CD1c-positive myeloid dendritic cell (primary cell): ENCODE results near the gene KRTAP4-6.
"Not testable (repeated sequence)": the region's sequence is repeated elsewhere in the genome, so short reads cannot be mapped to it uniquely, and the experiment has no call there.

Experiments
- DNase-seq: peaks from one replicate; pipeline ENCODE4 v3.0.0-alpha.2; 2016; ENCODE audit errors: extremely low spot score

The KRTAP4-6 gene

DNA sequence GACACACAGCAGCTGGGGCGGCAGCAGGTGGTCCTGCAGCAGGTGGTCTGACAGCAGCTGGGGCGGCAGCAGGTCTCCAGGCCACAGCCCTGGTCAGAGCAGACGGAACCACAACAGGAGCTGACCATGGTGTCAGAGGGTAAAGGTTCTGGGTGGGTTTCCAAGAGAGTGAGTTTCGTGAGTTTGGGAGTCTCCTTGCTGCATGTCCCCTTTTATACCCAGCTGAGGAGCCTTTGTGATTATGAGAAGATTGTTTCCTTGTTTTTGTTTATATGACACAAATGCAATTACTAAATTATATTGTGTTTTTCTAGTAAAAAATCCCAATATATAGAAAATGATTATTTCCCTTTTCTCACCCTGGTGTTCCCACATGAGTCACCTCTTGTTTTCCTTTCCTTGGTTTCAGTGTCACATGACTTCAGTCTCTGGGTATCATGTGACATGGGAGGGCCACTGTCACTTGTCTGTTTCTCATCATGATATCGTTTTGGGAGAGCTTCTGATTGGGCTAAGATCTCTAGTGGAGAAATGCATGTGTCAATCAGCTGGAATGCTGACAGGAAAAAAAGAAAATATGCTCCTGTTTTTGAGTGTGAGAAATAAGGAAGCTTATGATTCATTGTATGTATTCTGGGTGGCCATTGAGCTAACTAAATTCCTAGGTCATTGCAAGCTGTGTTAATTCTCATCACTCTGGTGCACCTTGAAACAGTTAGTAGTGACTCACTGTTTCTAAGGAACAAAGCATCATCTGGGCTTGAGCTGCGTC, at the start of gene KRTAP4-6:
Gene KRTAP4-6, minus strand, starts transcription at position 185 of the 772 bp plus-strand sequence. Its CDS starts 57 bp downstream, at position 128.
- peak; percentile 20 for DNase-seq

DNA sequence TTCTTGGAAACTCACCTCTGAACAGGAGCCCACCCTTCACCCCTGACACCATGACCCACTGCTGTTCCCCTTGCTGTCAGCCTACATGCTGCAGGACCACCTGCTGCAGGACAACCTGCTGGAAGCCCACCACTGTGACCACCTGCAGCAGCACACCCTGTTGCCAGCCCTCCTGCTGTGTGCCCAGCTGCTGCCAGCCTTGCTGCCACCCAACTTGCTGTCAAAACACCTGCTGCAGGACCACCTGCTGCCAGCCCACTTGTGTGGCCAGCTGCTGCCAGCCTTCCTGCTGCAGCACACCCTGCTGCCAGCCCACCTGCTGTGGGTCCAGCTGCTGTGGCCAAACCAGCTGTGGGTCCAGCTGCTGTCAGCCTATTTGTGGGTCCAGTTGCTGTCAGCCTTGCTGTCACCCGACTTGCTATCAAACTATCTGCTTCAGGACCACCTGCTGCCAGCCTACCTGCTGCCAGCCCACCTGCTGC, 49.5 kb upstream of the KRTAP4-6 start, which contains the start of gene KRTAP9-1:
Gene KRTAP9-1, plus strand, starts transcription at position 51 of the 482 bp plus-strand sequence. Its CDS starts 0 bp downstream, at position 51.
- not testable (repeated sequence) for DNase-seq

DNA sequence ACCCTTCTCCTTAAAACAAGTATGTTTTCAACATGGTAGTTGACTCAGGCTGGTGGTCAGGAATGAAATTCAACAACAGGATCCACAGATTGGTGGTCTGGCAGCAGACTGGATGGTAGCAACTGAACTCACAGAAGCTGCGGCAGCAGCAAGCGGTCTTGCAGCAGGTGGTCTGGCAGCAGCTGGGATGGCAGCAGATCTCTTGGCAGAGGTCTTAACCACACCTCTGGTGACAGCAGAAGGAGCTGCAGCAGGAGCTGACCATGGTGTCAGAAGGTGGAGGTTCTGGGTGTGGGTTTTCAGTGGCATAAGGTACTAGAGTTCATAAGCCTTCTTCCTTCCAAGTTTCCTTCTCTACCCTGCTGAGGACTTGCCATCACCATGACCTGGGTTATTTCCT, 46.5 kb upstream of the KRTAP4-6 start:
- DNase-seq = no peak

DNA sequence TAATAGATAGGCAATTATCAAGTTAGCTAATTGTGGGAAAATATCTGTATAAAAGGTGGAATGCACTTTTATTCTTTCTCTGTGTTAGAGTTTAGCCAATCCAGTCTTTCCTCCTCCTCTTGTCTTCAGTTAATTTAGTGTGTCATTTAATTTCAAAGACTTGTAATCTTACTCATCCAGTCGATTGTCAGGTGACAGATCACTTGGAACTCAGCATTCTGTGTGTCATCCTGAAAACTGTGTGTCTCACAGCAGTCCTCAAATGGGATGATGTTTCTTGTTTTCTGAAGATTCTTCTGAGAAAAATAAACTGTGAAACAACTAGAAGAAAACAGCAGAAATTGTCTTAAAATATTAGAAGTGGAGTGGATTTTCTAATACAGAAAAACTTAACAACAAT, 44.7 kb upstream of the KRTAP4-6 start:
- DNase-seq = no peak

DNA sequence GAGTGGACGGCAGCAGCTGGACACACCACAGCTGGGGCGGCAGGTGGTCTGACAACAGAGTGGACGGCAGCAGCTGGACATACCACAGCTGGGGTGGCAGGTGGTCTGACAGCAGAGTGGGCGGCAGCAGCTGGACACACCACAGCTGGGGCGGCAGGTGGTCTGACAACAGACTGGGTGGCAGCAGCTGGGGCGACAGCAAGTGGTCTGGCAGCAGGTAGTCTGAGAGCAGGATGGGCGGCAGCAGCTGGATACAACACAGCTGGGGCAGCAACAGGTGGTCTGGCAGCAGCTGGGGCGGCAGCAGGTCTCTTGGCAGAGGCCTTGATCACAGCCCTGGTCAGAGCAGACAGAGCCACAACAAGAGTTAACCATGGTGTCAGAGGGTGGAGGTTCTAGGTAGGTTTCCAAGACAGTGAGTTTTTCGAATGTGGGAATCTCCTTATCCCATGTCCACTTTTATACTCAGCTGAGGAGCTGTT, 44.2 kb upstream of the KRTAP4-6 start, which contains the start of gene KRTAP4-1:
Gene KRTAP4-1, minus strand, starts transcription at position 432 of the 482 bp plus-strand sequence. Its CDS starts 57 bp downstream, at position 375.
- no peak for DNase-seq

DNA sequence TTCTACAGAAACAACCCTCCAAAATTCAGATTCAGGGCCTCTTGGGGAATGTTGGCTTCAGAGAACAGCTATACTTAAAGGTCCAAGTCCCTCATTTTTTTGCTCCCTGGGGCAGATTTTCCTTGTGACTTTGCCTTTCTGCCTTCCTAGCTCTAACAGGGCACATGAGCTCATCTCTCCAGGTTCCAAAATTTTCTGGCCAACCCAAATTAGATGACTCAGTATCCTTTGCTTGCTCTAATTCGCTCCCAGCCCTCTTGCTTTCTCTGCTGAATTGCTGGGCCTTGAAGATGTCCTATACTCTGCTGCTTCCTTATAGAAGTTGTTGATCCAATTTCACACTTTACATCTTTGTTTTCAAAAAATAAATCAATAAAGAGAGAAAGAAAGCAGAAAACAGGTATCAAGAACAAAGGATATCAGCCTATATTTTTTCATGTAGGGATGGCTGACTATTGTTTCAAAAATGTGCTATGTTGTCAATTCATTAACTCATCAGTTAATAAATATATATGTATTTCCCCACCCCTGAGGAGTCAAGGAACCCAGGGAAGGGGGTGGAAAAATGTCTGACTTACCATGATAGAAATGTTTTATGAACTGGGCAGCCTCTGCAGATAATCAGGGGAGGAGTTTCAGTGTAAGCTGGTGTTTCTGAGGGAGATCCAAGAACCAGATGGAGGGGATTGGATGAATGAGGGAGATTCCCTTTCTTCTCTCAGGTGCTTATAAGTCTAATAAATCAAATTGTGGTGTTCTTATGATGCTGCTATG, 38.7 kb upstream of the KRTAP4-6 start:
- no peak for DNase-seq

DNA sequence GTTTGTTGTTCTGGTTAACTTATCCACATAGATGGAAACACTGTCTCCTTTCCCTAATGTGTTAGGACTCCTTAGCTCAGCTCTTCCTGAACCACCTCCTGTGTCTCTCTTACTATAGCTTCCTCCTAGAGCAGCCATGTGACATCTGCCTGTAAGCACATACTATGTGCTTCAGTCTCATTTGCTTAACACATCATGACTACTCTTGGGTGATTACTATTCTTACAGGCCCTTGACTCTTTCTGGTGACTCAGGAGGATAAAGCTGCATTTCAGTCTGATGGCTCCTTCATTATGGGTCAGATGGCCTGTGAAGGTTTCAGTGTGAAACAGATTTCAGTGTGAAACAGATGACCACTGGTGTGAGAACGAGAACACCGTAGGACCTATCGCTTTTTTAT, 38.0 kb upstream of the KRTAP4-6 start:
- peak; percentile 59 for DNase-seq

DNA sequence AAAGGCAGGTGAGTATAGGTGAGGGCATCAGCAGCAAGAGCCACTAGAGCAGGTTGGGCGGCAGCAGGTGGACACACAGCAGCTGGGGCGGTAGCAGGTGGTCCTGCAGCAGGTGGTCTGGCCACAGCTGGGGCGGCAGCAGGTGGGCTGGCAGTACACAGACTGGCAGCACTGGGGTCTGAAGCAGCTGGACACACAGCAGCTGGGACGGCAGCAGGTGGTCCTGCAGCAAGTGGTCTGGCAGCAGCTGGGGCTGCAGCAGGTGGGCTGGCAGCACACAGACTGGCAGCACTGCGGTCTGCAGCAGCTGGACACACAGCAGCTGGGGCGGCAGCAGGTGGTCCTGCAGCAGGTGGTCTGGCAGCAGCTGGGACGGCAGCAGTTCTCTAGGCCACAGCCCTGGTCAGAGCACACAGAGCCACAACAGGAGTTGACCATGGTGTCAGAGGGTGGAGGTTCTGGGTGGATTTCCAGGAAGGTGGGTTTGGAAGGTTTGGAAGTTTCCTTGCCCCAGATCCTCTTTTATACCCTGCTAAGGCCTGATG, 37.5 kb upstream of the KRTAP4-6 start, which contains the start of gene KRTAP4-2:
Gene KRTAP4-2, minus strand, starts transcription at position 495 of the 545 bp plus-strand sequence. Its CDS starts 57 bp downstream, at position 438.
- DNase-seq = no peak

DNA sequence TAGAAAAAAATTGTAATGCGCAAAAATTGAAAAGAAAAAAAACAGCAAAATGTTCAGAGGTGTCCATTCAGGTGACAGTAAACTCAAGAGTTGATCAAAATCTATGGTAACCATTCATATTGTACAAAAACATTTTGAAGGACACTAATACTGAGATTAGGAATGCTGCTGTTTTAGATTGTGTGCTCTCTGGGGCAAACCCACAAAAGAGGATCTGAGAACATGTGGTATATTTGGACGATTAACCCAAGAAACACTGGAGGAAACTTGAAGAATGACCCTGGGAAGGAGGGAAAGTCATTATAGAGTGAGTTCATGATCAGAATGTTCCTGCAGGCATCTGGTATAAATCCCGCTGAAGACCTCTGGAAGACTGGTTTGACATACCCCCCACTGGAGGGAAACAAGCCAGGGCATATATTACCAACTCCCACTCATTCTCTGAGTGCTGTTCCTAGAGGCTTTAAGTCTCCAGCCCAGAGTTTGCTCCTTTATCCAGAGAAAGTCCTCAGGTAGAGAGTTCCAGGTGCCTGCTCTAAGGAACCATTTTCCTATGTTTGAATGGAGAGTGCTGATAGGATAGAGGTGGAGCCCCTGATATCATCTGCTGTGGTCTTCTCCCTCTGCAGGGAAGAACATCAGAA, 36.5 kb upstream of the KRTAP4-6 start:
- peak; percentile 74 for DNase-seq

DNA sequence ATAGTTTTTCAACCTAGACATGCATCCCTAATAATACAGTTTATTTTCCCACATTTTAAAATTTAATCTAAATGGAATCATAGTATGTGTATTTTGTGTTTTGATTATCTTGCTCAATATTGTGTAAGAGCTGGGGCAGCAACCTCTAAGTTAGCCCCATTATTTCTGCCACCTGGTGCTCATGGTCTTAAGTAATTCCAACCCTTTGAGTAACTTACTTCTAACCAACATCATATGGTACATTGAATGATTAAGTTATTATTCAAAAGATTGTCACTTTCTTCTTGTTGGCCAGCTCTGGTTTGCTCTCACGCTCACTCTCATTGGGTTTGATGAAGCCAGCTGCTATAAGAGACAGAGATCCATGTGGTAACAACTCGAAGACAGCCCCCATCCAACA, 31.5 kb upstream of the KRTAP4-6 start:
- no peak for DNase-seq

DNA sequence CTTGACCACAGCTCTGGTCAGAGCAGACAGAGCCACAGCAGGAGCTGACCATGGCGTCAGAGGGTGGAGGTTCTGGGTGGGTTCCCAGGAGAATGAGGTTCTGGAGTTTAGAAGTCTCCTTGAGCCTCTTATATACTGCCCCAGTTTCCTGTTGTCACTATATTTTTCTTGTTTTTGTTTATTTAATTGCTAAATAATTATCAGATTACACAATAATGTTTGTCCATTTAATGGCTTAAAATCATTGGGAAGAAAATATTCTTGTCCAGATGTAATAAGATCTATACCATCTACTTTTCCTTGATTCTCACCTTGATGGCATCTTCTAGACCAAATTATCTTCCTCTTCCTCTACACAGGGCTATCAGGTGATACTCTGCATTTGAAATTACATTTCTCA, 27.8 kb upstream of the KRTAP4-6 start, which contains the start of gene KRTAP4-3:
Gene KRTAP4-3, minus strand, starts transcription at position 101 of the 400 bp plus-strand sequence. Its CDS starts 49 bp downstream, at position 52.
- no peak for DNase-seq

DNA sequence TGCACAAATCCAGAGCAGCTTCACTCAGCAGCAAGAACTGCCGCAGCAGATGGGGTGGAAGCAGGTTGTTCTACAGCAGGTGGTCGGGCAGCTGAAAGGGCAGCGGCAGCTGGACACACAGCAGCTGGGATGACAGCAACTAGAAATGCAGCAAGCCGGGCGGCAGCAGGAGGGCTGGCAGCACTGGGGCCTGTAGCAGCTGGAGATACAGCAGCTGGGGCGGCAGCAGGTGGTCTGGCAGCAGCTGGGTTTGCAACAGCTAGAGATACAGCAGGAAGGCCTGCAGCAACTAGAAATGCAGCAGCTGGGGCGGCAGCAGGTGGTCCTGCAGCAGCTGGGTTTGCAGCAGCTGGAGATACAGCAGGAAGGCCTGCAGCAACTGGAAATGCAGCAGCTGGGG, 27.2 kb upstream of the KRTAP4-6 start:
- no peak for DNase-seq

DNA sequence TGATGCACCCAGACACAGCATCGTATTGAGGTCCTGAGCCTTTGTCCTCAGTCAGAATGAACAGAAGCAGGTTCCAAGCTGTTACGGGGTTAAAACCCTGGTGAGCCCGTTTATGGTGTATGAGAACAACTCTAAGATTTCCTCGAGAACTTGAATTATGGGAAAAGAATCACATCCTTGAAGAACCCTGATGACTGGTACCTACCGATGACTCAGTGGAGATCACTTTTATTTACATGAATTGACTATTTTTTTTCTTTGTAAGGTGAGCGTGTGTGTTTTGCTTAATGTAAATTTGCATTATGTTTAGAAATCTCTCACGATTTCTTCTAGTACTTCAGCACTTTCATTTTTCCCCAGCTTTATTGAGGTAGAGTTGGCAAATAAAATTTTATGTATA, 23.5 kb upstream of the KRTAP4-6 start:
- no peak for DNase-seq

DNA sequence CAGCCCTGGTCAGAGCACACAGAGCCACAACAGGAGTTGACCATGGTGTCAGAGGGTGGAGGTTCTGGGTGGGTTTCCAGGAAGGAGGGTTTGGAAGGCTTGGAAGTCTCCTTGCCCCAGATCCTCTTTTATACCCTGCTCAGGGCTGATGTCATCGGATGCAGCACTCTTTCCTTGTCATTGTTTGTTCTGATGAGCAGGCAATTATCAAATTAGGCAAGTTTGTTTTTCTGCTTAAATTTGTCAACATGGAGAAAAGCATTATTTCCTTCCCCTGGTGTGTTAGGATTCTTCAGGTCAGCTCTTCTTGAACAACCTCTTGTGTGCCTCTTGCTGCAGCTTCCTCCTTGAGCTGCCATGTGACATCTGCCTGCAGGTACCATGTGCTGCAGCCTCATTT, 20.3 kb upstream of the KRTAP4-6 start, which contains the start of gene KRTAP4-4:
Gene KRTAP4-4, minus strand, starts transcription at position 101 of the 400 bp plus-strand sequence. Its CDS starts 57 bp downstream, at position 44.
- DNase-seq = no peak

DNA sequence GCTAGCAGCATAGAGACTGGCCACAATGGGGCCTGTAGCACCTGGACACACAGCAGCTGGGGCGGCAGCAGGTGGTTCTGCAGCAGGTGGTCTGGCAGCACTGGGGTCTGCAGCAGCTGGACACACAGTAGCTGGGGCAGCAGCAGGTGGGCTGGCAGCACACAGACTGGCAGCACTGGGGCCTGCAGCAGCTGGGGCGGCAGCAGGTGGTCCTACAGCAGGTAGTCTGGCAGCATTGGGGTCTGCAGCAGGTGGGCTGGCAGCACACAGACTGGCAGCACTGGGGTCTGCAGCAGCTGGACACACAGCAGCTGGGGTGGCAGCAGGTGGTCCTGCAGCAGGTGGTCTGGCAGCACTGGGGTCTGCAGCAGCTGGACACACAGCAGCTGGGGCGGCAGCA, 19.8 kb upstream of the KRTAP4-6 start:
- not testable (repeated sequence) for DNase-seq

DNA sequence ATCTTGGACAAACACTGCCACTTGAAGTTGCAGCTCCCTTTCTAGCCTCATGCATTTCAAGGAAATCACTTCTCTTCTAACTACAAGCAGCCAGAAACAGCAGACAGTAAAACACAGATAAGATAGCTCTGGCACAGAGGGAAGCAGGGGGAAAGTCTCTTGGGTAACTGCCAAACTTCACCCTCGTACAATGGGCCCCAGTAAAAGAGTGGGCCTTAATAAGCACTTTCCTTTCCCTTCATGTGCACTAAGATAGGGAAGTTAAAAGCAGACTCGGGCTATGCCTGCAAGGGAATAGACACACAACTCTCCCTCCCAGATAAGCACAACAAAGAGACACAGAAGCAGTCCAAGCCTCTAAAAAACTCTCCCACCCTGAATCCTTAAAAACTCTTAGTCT, 13.5 kb upstream of the KRTAP4-6 start:
- no peak for DNase-seq

DNA sequence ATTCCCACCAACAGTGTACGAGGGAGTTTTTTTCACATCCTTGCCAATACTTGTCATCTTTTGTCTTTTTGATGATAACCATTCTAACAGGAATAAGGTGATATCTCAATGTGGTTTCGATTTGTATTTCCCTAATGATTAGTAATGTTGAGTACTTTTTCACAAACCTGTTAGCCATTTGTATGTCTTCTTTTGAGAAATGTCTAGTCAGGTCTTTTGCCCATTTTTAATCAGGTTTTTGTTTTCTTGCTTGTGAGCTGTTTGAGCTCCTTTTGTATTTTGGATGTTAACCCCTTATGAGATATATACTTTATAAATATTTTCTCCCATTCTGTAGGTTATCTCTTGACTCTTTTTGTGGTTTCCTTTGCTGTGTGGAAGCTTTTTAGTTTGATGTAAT, 11.2 kb upstream of the KRTAP4-6 start:
- DNase-seq = no peak

DNA sequence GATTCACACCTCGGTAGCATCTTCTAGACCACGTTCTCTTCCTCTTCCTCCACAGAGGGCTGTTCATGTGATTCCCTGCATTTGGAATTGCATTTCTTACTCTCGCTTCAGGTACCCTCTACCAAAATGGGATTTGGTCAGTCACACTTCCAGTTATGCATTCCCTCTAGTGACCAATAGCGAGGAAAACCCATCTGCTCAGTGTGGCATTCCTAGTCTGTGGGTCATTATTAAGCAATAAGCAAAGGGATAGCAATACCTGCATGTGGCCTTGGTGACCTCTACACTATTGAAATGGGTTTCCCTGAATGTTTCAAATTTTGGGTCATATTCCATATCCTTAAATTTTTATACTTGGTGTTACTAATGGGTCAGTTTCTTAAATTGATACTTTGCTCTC, 9.7 kb upstream of the KRTAP4-6 start:
- no peak for DNase-seq

DNA sequence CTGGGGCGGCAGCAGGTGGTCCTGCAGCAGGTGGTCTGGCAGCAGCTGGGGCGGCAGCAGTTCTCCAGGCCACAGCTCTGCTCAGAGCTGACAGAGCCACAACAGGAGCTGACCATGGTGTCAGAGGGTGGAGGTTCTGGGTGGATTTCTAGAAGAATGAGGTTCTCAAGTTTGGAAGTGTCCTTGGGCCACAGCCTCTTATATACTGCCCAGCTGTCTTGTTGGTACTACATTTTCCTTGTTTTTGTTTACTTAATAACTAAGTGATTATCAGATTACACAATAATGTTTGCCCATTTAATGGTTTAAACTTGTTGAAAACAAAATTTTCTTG, 9.3 kb upstream of the KRTAP4-6 start, which contains the start of gene KRTAP4-5:
Gene KRTAP4-5, minus strand, starts transcription at position 174 of the 334 bp plus-strand sequence. Its CDS starts 58 bp downstream, at position 116.
- no peak for DNase-seq

DNA sequence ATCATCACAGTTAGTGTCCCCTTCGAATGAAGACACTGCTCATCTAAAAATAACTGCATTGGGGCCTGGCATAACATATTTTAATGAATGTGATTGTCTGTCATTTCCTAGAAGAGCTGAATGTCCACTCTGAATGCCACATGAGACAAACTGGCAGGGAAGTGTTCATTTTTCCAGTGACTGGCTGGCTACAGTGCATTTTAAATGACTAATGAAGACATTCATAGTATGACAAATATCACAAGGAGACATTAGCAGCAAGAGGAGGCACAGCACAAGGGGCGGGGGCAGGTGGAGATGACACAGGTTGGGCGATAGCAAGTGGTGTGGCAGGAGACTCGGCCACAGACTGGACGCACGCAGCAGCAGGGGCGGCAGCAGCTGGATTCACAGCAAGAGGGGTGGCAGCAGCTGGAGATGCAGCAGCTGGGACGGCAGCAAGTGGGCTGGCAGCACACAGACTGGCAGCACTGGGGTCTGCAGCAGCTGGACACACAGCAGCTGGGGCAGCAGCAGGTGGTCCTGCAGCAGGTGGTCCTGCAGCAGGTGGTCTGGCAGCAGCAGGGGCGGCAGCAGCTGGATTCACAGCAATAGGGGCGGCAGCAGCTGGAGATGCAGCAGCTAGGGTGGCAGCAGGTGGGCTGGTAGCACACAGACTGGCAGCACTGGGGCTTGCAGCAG, 8.8 kb upstream of the KRTAP4-6 start:
- not testable (repeated sequence) for DNase-seq
